RCC 7860 (cell line): ENCODE results near the gene C20orf141.
"Not testable (repeated sequence)": the region's sequence is repeated elsewhere in the genome, so short reads cannot be mapped to it uniquely, and the experiment has no call there.

ENCODE experiments used
- DNase-seq: peaks from one replicate; pipeline ENCODE4 v3.0.0-alpha.2; 2015; ENCODE audit warnings: low spot score
- FAIRE-seq: peaks from 2 replicates; lab custom pipeline; 2012; peaks lifted over from hg19 to GRCh38; lab: Jason Lieb, UNC

C20orf141 gene

DNA sequence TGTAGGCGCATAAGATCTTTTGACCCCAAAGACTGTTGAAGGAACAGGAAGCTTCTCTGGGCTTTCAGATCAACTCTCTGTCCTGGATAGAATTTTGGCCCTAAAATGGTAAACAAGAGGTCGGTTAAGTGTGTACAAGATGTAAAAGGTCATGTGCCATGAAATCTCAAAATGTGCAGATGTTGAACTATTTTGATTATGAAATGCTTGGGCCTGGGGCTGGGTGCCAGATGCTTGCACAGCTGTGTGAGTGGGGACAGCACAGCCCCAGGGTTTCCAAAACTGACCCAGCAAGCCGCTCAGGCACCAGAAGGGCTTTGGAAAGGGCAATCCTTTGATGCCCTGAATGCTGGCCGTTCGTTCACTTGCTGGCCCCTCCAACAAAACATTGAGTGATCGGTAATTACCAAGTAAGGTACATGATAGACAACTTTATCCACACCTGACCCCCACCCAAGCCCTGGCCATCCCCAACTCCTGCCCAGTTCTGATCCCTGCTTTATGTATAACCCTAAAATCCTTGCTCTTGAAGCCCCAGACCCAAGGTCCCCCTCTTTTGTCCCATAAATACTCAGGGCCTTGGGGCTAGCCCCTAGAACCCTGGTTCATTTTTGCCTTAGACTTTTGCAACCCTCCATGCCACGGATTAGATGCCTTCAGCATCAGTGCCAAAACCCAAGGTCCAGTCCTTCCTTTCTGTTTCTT lies 3.3 kb downstream of the C20orf141 start:
- FAIRE-seq = no peak
- no peak for DNase-seq

DNA sequence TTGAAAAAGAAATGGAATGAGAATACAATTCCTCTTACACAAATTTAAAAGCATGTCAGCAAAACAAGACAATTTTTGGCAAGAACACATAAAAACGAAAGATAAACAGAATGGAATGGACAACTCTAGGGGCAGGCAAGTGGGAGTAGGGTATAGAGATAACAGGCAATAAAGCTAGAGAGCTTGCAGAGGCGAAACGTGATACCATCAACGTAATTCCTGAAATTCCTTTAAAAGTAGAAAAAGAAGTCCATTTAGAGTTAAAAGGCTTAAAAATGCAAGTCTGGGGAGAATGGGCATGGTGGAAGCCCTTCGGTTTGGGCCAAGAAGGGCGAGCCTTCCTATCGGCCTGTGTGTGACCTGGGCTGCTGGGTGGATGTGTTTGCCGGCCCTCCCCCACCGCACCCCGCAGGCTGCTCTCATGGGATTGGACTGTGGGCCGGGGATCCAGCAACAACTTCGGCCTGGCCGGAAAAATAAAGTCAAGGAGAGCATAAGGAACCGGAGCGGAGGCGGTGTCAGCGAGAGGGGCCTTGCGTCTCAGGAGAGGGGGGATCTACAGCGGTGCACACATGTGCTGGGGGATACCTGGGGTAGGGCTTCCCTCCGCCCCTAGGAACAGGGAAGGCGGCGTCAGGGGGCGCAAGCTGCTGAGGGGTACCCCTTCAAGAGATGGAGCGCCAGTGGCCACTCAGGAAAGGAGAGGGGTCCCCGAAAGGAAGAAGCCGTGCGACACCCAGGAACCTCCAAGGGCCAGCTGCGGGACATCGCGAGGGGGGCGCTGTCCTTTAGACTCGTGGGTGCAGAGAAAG lies 5.5 kb downstream of the C20orf141 start:
- DNase-seq = no peak
- FAIRE-seq = no peak

DNA sequence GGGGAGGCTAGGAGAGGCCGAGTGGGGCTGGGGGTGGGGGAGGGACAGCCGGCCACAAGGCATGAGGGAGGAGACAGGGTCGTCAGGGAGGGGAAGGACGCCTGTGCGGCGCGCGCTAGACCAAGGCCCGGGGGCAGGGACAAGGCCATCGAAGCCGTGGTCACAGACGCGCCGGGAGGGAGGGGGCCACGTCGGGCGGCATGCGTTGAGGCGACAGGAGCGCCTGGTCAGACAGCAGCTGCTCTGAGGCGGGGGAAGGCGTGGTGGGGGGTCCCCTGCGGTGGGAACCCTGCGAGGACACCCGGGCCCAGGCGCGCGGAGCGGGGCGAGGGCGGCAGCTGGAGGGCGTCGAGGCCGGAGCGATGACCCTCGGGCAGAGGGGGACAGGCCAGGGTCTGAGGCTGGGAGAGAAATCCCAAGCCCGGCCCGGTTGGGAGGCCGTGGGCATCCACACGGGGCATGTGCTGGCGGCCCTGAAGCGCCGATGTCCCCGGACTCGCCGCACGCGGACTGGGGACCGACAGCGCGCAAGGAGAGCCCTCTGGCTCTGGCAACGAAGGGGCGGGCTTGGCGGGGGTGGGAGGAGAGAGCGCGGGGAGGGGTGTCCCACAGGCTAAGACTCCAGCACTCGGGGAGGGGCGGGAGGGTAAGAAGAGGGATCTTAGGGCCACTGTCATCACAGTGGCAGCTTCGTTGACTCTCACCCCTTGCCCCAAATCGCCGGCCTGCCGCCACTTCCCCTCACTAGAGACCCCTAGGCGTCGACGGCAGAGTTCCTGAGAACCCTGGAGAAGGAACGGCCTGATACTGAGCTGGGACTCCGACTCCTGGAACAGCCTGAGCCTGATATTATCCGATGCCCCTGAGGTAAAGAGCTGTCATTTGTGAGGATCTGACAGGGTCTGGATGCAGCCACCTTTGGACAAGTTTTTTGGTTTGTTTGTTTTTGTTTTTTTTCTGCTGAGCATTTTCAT lies 6.4 kb downstream of the C20orf141 start:
- FAIRE-seq = no peak
- no peak for DNase-seq

DNA sequence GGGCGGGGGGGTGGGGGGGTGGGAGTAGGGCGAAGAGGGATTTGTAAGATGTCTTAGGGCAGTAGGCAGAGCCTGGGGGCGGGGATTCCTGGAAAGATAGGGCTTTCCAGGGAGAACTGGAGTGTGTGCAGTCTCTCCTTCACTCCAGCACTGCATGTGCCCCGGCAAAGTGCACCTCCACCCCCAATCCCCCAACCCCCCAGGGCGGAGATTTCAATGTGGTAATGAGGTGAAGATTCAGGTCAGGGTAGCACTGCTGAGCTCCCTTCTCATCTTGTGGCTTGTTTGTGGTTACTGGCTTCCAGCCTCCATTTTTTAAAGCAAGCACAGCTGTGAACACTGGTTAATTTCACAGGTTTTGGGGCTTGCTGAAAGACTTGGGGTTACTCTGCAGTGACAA lies 7.3 kb downstream of the C20orf141 start:
- no peak for FAIRE-seq
- no peak for DNase-seq

DNA sequence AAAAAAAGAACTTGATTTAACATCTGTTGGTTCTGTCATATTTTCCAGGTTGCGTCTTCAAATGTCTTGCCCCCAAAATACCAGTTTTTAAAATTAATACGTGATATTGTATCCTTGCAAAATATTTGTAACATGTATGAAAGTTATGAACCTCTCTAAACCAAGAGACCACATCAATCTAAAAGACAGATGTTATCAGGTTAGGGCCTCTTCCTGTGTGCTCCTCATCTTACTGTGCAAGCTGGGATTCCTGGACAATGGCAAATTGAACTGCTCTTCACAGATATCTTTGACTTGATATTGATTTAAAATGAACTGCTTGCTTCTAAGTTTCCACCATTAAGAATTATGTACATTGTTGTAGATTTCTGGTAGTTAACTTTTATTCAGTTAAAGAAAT lies 11.0 kb downstream of the C20orf141 start:
- no peak for DNase-seq

DNA sequence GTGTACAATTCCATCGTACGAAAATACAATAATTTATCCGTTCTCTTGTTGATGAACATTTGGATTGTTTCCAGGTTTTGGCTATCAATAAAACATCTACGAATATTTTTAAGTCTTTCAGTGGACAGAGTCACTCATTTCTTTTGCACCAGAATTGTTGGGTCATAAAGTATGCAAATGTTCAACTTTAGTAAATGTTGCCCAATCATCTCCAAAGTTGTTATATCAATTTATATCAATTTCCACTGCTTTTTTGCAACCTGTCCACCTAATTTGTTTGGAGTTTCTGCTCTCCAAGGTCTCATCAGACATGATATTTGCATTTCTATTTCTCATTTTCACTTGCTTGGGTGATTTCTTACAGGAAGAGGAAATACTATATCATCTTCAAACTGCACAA lies 11.9 kb downstream of the C20orf141 start:
- DNase-seq (no peak), FAIRE-seq (no peak)

More for the DNA sequence above, 11.0 kb downstream of the C20orf141 start:
- FAIRE-seq = no peak

DNA sequence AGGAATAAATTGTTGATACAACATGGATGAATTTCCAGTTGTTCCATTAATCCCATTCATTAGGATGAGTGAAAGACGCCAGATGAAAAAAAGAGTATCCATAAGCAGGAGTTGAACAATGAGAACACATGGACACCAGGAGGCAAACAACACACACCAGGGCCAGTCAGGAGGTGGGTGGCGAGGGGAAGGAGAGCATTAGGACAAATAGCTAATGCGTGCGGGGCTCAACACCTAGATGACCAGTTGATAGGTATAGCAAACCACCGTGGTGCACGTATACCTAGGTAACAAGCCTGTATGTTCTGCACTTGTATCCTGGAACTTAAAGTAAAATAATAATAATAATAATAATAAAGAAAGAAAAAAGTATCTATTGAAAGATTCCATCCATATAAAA lies 14.6 kb downstream of the C20orf141 start:
- DNase-seq (no peak), FAIRE-seq (no peak)

DNA sequence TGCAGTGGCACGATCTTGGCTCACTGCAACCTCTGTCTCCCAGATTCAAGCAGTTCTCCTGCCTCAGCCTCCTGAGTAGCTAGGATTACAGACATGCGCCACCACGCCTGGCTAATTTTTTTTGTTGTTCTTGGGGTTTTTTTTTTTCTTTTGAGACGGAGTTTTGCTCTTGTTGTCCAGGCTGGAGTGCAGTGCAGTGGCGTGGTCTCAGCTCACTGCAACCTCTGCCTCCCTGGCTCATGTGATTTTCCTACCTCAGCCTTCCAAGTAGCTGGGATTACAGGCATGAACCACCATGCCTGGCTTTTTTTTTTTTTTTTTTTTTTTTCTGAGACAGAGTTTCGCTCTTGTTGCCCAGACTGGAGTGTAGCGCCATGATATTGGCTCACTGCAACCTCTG lies 16.4 kb downstream of the C20orf141 start:
- not testable (repeated sequence) for DNase-seq, FAIRE-seq

DNA sequence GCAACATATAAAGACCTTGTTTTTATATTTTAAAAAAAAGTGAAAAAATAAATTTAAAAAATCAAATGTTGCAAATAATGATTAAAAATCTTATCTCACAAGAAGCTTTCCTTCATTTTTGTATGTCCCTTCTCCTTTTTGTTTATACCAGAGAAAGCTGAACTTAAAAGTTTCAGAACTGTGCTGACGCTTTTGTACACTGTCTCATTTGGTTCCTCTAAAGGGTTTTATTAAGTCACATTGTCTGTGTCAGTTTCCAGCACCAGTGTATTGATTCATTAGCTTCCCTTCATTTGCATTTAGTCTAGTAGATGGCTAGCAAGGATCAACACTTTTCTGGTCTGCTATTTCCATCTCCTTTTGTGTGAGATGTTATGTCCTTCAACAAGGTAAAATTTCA lies 19.0 kb downstream of the C20orf141 start:
- no peak for FAIRE-seq
- no peak for DNase-seq

DNA sequence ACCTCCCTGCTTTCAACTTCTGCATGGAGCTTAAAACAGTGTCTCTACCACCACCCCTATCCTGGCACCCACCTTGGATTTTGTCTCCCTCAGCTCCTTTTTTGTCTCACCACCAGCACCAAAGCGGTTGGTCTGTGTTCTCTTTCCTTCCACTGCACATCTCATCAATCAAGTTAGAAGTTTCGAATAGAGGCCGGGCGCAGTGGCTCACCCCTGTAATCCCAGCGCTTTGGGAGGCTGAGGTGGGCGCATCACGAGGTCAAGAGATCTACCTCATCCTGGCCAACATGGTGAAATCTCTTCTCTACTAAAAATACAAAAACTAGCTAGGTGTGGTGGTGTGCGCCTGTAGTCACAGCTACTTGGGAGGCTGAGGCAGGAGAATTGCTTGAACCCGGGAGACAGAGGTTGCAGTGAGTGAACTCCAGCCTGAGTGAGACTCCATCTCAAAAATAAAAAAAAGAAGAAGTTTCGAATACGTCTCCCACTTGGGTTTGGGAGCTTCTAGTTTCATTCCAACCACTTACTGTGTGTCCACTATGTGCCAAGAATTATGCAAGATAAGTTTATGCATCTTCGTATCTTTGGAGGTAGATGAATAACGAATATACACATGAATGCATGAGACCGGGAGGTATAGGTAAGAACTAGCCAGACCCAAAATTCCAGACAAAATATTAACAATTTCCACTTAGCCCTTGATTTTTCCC lies 19.8 kb downstream of the C20orf141 start:
- no peak for DNase-seq
- FAIRE-seq = no peak

DNA sequence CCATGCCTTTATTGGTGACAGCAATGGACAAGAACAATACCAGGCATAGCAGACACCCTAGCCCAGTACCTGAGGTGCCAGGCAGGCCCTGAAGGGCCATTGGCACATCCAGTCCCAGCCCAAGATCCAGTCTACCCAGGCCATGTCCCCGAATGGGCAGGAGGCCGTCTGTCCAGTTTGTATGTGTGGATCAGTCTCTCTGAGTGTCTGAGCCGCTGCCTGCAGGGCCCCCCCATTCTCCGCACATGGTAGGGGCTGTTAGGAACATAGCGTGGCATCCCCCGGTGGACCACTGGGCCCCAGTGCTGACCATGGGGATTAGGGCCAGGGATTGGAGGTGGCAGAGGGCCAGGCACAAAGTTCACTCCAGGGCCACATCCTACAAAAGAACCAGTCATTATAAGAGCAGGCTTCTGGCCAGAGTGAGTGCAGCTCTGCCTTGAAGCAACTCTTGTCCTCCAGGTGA lies 20.6 kb downstream of the C20orf141 start:
- FAIRE-seq (no peak), DNase-seq (no peak)

DNA sequence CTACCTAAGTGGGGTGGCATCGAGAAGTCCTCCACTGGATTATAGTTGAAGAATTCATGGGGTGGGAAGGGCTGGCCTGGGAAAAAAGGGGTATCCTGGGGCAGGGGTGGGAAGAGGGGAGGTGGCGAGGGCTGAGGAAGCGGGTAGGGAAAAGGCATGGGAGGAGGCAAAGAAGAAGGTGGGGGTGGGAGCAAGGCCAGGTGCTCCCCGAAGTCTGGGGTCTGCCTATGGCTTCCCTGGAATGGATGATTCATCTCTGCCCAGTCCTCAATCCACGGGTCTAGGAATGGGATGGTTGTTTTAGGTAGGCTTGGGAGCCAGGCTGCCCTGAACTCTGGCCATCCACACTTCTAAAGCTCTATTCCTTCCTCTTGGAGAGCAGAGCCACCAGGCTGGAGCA lies 21.2 kb downstream of the C20orf141 start:
- FAIRE-seq (no peak), DNase-seq (no peak)

DNA sequence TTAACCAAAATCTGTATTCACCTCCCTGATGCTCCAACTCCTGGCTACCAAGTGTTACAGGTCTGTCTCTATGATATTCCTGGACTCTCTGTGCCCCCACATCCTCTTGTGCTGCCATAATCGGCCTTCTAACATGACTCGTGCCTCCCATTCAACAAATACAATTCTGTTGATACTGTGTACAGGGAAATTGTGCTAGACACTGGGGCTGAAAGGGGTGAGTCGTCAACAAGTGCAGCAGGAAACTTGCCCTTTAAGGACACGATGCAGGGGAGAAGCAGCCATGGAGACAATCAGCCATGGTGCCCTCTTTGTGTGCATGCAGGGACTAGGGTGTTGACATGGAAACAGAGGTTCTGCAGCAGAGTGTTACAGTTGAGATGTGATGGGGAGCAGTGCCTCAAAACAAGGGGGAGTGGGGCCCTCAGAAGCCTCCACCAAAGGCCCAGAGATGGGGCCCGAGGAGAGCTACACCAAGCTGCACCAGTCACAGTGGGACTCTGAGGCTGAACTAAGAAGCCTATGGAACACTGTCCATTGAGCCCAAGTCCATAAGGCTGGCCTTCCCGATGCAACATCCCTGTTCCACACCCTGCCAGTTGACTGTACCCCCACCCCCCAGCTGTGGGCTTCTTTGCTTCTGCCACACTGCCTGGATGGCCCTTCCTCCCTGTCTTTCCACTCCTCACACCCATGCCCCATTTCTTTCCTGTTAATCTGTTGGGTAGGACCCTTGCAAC lies 22.6 kb downstream of the C20orf141 start:
- DNase-seq (no peak), FAIRE-seq (no peak)

DNA sequence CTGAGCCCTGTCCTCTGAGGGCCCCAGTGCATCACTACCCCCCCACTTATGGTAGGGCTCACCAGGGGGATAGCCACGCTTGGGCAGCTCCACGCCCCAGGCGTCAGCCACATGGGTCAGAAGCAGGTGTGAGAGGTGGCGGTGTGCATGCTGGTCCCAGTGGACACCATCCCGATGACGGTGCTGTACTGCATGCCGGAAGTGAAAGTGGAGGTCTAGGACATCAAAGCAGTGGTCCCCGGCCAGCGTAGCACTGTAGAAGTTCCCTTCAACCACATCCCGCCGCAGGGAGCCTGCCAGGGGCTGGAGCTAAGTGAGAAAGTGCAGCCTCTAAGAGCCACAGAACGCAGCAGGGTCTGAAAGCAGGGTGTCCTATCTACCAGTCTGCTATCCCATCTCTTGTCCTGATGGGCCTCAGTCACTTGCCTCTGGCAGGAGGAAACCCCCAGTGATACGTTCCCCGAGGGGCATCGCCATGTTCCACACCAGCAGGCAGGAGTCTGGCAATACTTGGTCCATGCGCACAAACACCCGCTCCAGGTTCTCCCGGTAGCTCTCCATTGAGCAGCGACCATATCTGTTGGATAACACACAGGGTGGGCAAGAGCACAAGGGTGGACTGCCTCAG lies 23.5 kb downstream of the C20orf141 start:
- DNase-seq = no peak
- FAIRE-seq = no peak

DNA sequence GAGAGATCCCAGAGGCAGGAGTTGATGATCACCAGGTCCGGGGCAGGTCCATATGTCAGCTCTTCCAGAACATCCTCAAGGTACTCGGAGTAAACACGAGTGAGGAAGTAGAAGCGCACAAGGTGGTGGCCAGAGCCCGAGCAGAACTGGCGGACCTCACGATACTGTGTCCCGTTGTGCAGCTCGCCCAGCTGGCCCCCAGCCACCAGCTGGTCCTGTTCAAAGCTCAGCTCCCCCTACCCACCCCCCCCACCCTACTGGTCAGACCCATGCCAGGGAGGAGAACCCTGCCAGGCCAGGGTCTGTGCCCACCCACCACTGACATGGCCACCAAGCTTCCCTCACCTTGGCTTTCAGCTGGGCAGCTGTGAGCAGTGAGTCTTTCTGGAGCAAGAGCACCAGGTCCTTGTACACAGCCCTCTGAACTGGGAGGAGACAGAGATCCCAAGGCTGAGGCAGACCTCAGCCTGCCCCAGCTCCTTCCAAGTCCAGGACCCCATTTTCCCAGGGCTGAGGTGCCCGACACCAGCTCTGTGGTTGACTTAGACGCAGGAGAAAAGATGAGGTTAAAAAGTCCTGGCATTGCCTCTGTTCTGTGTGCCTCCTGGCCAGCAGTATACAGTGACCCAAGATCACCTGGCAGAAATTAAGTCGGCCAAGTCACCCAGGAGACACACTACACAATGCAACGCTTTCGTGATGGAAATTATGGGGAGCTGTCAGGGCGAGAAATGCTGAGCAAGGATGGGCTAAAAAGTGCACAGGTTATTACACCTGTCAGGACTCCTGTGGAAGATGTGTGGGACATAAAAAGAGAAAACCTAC lies 24.3 kb downstream of the C20orf141 start:
- FAIRE-seq (no peak), DNase-seq (no peak)

DNA sequence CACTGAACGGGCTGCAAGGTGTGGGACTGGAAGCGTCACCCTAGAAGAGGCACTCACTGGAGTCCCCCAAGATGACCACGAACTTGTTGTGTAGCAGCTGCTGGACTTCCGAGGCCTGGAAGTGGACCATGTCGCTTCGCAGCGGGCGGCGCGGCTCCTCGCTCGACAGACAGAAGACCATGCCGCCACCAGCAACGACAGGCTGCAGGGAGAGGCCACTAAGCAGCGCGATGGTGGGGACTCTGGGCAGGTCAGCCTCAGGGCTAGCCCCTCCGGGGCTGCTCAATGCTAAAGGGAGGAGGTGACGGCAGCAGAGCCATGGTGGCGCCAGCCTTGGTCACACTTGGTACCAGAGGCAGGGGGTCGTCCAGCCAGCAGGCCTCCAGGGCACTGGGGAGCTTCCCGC lies 24.9 kb downstream of the C20orf141 start:
- DNase-seq (no peak), FAIRE-seq (no peak)

DNA sequence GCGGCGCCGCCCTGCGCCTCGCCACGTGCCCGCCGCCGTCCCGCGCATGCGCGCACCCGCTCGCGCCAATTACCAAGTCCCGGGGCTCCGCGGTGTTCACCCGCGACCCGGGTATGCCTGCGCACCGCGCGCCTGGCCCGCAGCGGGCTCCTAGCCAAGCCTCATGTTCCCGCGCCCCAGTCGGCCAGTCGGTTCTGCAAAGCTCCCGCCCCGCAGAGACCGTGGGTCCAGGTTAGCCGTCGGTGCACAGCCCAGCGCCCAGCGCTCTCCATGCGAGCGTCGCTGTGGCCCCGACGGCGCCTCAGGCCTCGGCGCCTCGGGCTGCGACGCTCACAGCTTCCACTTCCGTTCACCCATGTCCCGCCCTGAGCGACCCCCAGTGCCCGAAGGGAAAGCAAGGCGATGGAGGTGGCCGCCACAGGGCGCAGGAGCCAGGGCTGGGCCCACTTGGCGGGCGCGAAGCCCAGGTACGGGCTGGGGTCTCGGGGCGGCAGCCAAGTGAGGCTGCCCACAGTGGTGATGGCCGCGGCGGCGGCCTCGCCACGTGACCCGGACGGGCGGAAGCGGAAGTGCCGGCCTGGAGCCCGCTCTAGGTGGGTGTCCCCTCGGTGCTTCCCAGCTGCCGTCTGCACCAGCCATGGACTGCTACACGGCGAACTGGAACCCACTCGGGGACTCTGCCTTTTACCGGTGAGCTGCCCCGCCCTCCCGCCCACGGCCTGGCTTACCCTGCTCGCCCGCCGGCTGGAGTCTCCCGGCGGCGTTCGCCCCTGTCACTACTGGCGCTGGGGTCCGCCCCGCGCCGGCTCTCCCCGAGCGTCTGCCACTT lies 25.6 kb downstream of the C20orf141 start, which contains the start of the genes PCED1A and VPS16:
Gene PCED1A (minus strand): TSS at position 518 of the 829 bp plus-strand sequence. CDS start 743 bp downstream, outside the sequence.
Gene VPS16 (plus strand): TSS at position 608 of the 829 bp plus-strand sequence. CDS start 30 bp downstream, at position 638.
- FAIRE-seq (no peak), DNase-seq (peak; percentile 60)
